ENCODE data around the gene ELK1. TPM values are rescaled to one million over a fixed set of nuclear protein-coding genes. Genes with fewer than 3 reads are reported as not detected.

The ELK1 gene
- total RNA-seq, 2 donors from 2014 or later = 25.6 to 30.7 TPM

DNA sequence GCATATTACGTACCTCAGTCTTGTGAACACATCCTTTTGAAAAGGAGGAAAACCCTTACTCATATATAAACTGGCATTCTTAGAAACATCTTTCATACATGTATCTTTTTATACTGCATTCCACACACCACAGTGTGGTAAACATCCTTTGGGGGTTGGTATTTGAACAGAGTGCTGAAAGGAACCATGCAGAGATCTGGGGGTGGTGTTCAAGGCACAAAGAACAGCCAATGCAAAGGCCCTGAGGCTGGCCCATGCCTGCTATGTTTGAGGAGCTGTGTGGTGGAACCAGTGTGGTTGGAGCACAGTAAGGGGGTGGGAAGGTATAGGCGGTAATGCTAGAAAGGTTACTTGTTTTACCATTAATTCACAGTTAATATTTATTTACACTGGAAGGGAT, 2.0 kb downstream of the ELK1 start:
- DNase-seq (ENCODE audit: low spot score) = no peak
- intact Hi-C loops (cut with DNase I) = no loop called here

DNA sequence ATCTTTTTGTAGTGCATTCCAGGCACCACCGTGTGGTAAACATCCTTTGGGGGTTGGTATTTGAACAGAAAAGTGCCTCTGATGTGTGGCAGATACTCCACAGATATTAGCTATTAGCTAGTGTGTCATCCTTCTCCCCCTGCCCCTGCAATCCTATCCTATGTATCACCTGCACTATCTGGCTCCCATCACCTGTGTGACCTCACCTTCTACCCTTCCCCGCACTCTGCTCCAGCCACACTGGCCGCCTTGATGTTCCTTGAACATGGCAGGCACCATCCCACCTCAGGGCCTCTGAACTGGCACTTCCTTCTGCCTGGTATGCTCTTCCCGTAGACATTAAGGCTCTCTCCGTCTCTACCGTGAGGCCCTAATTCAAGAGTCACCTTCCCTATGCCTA, 3.7 kb downstream of the ELK1 start:
- DNase-seq (ENCODE audit: low spot score) = no peak
- intact Hi-C loops (cut with DNase I) = no loop called here

DNA sequence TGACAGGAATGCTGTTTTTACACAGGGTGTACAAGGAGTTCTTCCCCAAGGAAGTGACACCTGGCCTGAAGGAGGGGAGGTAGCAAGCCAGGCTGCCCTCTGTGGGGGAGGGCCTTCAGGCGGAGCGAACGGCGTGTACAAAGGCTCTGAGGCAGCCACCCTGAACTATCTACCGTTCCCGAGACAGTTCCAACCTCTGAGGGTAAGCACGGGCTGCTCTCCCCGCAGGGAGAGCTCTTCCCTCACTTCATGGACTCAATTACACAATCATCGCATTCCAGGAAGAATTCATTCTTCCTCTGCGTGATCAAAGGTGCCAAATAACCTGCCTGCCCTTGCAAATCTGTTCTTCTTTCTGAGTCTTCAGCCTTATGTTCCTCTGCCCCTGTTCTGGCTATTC, 4.8 kb downstream of the ELK1 start:
- DNase-seq (ENCODE audit: low spot score) = no peak
- intact Hi-C loops (cut with DNase I) = no loop called here

DNA sequence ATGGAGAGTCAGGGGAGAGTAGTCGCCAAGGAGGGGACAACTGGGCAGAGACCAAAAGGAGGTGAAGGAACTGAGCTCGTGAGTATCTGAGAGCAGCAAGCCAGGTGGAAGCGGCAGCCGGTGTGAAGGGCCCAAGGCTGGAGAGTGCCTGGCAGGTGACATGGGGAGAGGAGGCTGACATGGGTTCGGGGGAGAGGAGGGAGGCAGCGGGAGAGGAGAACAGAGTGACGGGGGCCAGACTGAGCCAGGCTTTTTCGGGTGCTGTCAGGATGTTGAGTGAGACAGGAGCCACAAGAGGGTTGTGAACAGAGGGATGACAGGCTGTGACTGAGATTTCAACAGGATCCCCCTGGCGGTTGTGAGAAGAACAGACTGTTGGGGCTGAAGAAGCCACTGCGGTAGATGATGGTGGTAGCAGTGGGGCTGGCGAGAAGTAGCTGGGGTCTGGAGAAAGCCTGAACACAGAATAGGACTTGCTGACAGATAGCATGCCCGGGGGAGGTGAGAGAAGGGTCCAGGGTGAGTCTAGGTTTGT, 5.7 kb downstream of the ELK1 start:
- intact Hi-C loops (cut with DNase I) = no loop called here
- DNase-seq (ENCODE audit: low spot score) = no peak

DNA sequence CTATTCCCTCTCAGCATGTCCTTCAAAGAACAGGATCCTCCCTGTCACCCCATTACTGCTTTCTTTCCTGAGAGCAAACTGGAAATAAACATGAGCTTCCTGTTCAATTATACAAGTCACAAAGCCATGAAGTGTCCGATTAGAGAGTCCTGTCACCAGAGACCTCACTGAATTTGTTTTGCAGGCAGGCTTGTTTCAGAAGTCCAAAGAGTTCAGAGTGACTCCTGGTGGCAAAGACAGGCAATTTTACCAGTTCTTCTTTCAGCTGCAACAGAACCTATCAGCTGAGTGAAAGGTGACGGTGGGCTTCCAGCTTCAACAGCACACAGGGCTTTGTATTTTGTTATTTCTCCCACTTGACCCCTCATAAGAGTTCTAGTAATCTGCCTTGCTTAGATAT, 6.4 kb downstream of the ELK1 start:
- no peak for DNase-seq (ENCODE audit: low spot score)
- intact Hi-C loops (cut with DNase I) = no loop called here

DNA sequence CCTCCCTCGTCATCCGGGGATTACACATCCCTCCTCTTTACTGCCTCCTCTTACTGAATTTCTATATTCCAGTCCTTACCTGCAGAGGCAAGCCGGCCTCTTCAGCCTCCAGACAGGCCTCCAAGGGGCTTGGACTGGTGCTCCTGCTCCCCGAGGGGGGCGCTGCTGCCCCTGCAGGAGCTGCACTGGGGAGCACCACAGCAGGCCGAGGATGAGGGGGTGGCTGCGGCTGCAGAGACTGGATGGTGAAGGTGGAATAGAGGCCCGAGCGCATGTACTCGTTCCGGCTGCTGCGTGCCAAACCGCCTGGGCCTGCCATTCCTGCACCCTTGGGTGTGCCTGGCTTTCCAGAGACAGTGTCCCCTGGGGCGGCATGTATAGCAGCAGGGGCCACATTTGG, 11.5 kb downstream of the ELK1 start:
- no peak for DNase-seq (ENCODE audit: low spot score)
- intact Hi-C loops (cut with DNase I) = loop anchor here in 1 of 2 donors (5.0 kb wide), 1 partner anchor 862 kb away; no protein-coding TSS in a partner anchor

DNA sequence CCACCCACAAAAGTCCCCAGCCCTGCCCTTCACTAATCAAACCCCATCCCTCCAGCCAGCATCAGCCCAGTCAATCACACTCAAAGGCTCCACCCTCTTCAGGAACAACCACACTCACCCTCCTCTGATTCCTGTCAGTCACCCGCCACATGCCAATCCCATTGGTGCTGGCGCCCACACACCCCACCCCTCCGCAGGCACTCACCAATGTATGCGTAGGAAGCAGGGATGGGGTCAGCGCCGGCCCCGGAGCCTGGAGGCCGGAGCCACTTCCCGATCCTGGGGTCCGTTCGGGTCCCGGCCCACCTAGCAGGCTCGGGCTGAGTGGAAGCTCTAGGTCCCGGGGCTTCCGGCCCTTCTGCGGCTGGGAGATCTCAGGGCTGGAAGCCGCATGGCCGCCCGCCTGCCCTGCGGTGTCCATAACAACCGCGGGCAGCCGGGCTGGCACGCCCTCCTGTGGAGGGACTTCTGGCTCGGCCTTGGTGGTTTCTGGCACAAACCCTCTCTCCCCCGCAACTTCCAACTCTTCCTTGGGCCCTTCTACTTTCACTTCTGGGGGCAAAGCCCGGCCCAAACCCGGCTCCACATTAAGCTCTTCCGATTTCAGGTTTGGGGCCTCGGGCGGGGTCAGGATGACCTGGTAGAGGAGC, 12.7 kb downstream of the ELK1 start:
- intact Hi-C loops (cut with DNase I) = loop anchor here in 1 of 2 donors (5.0 kb wide), 1 partner anchor 860 kb away; no protein-coding TSS in a partner anchor
- DNase-seq (ENCODE audit: low spot score) = no peak

DNA sequence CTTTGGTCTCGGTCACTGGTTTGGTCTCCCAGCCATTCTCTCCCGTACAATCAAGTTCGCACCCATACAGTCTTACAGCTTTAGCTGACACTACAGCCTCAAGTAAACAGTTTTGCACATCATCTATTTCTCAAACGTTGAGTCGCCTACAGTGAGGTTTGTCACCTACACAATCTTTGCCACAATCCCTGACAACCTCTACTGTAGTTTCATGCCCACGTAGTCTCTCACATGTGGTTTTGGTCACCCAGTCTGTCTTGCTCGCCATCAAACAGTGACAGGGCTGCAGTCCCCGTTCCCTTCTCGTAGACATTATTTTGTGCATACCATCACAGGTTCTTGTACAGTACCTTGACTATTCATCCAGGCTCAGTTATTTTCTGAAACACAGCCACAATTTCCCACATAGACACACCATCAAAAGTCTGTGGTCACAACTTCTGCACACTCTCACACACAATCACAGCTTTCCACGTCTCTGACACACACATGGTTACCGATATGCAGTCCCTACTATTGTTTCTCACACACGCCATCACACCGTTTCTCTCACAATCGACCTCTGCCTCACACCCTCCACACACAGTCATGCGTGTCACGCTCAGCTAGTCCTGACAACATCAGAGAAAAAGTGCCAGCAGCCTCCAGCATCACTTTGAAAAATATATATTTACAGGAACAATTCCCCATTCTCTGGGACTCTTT, 15.3 kb downstream of the ELK1 start:
- intact Hi-C loops (cut with DNase I) = loop anchor here in 1 of 2 donors (5.0 kb wide), 1 partner anchor 858 kb away; no protein-coding TSS in a partner anchor
- no peak for DNase-seq (ENCODE audit: low spot score)

DNA sequence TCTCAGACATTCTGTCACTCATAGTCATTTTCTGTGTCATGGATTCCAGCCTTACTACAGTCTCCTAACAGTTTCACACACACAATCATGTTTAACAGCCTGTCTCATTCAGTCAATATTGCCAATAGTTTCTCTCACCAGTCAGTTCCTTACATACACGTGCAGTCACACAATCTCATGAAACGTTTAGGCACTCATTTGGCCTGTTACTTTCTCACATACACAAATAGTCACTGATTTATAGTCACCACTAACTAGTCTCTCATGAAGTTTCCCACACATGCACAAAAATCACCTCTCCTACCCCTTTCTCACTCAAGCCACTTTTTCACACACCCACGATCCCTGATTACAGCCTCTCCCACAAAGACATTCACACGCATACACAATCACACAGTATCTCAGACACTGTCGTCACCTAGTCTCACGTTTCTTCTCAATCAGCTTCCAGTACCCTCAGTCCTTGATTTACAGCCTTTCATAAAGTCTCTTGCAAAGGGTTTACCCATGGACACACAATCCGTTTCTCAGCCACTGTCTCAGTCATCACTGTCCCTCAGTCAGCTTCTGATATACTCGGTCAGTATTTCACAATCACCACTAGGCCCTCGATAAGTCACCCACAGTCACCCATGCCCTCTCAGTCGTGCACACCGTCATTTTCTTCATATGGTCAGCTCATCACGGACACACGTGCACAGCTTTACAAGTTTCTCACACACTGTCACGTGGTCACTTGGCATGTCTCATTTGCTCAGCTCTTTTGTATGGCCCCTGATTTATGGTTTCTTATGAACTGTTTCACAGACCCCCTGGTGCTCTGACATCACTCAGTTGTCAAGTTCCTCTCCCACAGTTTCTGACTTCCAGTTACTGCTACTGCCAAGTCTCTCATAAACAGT, 16.4 kb downstream of the ELK1 start:
- intact Hi-C loops (cut with DNase I) = no loop called here
- DNase-seq (ENCODE audit: low spot score) = no peak

DNA sequence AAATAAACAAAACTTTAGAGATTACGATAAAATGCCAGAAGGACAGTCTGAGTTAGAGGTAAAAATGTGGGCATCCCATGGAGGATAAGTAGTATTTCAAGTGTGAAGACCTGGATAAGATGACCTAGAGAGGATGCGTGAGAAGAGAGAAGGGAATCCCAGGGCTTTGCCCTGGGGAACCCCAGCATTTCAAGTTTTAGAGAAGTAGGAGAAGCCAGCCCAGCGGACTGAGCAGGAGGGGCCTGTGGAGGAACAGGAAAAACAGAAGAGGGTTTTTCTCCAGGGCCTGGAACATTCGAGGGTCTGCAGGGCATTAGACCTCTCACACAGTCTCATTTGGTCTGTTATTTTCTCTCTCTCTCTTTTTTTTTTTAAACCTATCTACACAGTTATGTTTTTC, 17.7 kb downstream of the ELK1 start:
- no peak for DNase-seq (ENCODE audit: low spot score)
- intact Hi-C loops (cut with DNase I) = no loop called here

DNA sequence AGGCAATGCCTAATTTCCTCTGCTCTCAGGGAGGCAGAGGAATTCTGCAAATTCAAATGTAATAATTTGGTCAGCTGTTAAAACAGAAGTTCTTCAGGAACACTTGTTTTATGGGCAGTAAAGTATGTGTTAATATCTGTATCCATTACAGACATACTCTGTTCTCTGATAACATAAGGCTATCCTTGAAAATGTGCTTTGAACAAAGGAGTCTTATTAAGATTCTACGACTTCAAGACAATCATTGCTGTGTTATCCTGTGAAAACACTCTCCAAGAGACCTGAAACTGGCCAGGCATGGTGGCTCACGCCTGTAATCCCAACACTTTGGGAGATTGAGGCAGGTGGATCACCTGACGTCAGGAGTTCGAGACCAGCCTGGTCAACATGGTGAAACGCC, 18.7 kb downstream of the ELK1 start:
- no peak for DNase-seq (ENCODE audit: low spot score)
- intact Hi-C loops (cut with DNase I) = no loop called here

DNA sequence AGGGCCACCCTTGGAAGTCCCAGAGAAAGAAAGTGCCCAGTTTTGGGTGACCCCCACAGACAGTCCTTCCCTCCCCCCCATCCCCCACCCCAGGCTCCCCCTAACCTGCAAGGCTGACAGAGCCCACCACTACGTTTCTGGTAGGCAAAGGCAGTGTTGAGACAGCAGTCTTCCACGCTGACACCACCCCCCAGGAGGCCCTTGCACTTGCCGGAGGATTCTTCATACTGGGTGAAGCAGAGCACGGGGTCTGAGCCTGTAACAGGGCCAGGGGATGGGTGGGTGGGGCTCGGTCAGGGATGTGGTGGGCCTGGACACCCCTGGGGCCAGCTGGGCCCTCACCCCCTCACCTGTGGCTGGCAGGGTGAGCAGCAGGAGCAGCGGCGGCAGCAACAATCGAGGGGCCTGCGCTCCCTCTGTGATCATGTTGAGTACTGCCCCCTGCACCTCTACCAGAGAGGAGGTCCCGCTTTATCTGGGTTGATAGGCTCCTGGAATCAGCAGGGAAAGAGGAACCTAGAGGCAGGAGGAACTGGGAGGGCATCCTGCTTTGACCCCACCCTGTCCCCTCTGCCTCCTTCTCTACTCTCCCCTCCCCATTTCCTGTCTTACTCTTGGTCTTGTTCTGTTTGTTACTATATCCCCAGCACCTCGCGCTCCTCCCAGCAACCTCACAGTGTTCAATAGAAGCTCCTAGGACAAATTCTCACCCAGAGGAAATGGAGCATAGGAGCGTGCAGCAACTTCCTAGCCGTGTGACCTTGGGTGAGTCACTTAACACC, 20.8 kb downstream of the ELK1 start, which contains the start of gene CFP:
CFP (minus strand) TSS at position 512 of the 782 bp plus-strand sequence; CDS start at position 426, 86 bp downstream.
- DNase-seq (ENCODE audit: low spot score) = no peak
- intact Hi-C loops (cut with DNase I) = no loop called here

DNA sequence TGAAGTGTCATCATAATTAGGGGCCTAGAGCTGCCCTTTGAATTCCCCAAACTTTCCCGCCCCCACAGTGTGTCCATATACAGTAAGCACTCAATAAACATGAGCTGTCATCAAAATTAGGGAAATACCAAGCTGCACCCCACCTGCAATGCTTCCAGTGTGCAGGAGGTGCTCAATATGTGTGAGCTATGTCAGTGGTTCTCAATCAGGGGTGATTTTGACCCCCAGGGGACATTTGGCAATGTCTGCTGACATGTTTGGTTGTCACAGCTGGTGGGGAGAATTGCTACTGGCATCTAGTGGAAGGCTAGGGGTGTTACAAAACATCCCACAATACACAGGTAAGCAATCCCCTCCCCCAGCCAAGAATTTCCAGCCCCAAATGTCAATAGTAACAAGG, 21.4 kb downstream of the ELK1 start:
- no peak for DNase-seq (ENCODE audit: low spot score)
- intact Hi-C loops (cut with DNase I) = no loop called here

DNA sequence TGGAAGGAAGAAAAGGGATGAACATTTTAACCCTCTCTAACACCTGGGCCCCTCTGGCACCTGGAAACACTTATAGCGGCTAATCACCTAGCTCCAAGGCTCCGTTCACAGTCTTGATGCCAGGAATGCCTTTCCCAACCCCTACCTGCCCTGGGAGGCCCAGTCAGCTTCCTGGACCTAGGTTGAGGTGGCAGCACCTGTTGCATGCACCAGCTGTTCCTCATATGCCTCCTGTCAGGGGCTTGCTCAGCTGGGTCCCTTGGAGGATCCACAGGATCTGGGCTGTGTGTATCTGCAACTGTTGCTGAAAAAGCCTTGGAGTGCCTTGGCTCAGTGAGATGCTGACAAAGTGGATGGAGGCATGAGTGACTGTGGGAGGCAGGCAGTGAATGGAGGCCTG, 25.0 kb downstream of the ELK1 start:
- intact Hi-C loops (cut with DNase I) = no loop called here
- no peak for DNase-seq (ENCODE audit: low spot score)

DNA sequence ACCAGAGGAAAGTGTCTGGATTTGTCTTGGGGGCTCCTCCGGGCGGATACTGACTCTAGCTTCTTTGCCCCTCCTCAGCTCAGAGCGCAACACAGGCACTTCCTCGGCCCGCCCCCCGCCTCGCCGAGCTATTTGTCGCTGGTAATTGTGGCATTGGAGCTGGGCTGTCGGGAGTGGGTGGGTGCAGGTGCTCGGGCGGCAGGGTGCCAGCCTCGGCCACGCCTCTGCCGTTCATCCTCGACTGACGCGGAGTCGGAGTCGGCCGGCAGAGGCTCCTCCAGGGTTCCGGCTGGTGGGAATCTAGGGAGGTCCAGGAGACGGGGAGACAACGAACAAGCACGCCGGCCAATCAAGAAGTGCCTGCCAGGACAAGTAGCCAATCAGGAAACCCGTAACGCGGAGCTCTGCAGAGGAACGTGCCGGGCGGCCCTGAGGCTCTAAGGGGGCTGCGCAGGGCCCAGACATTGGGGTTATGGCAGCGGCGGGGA, 26.8 kb downstream of the ELK1 start:
- intact Hi-C loops (cut with DNase I) = no loop called here
- DNase-seq (ENCODE audit: low spot score) = peak; percentile 84

DNA sequence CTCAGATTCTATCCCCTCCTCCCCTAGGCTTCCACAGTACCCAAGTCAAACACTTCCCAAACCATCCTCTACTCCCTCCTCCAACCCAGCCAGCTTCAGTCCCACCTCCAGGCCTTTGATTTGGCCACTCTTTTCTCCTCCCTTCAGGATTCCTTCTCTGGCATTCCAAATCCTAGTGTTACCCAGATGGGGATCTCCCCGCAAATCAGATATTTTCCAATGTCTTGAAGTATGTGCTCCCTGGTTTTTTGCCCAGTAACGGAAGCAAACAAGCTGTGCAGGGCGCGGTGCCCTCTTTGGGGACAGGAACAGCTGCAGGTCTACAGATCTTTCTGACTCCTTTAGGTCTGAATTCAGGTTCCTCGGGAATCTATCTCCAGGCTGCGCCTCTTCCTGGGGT, 28.5 kb downstream of the ELK1 start:
- DNase-seq (ENCODE audit: low spot score) = peak; percentile 18
- intact Hi-C loops (cut with DNase I) = no loop called here

DNA sequence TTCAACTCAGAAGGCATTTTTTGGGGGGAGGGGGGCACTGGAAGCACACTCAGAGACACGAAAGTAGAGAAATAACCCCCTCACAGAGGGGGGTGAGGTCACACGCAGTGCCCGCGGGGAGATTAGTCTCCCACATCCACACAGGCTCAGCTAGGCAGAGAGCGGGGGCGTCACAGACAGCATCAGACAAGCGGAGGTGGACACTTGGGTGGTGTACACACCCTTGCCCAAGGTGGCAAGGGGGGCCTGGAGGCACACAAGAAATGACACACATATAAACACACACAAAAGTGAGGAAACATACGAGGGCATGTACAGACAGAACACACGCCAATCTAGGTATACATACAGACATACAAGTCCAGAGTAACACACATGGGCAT, 30.1 kb downstream of the ELK1 start:
- DNase-seq (ENCODE audit: low spot score) = peak; percentile 48
- intact Hi-C loops (cut with DNase I) = no loop called here

DNA sequence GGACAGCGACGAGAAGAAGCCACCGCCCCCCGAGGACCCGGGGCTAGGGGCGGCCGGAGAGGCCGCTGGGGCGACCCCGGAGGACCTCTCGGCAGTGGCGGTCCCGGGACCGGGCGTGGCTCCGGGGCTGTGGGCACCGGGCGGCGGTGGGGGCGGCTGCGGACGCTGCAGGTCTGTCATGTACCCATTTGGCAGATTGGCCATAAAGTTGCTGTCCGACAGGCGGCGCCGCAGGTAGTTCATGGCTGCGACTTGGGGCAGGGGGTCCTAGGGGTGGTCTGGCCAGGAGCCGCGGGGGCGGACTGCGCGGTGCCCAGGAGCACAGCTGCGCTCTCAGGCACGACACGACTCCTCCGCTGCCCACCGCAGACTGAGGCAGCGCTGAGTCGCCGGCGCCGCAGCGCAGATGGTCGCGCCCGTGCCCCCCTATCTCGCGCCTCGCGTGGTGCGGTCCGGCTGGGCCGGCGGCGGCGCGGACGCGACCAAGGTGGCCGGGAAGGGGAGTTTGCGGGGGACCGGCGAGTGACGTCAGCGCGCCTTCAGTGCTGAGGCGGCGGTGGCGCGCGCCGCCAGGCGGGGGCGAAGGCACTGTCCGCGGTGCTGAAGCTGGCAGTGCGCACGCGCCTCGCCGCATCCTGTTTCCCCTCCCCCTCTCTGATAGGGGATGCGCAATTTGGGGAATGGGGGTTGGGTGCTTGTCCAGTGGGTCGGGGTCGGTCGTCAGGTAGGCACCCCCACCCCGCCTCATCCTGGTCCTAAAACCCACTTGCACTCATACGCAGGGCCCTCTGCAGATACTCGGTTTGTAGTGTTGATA, 30.7 kb downstream of the ELK1 start, which contains the start of gene SYN1:
SYN1 (minus strand) TSS at position 372 of the 817 bp plus-strand sequence; CDS start at position 243, 129 bp downstream.
- peak; percentile 95 for DNase-seq (ENCODE audit: low spot score)
- intact Hi-C loops (cut with DNase I) = no loop called here
